Endodermal cell (in vitro differentiated cells): ENCODE results near the gene CHST6. TPM values are rescaled to one million over a fixed set of nuclear protein-coding genes. Genes with fewer than 3 reads are reported as not detected.

ENCODE experiments used
- DNase-seq: peaks from one replicate; pipeline ENCODE4 v3.0.0-alpha.2; 2017
- H3K27ac ChIP-seq: 2 replicates; pipeline ENCODE4 v1.5.1; 2013; ENCODE audit warnings: mild to moderate bottlenecking, low read depth, low read length, moderate library complexity
- H3K27me3 ChIP-seq: 2 replicates; pipeline ENCODE4 v1.6.1; 2013; ENCODE audit warnings: mild to moderate bottlenecking, low read length, moderate library complexity; ENCODE audit not compliant: insufficient read depth, control insufficient read depth, poor library complexity, severe bottlenecking
- H3K36me3 ChIP-seq: 2 replicates; pipeline ENCODE4 v1.7.0; 2013; ENCODE audit warnings: mild to moderate bottlenecking, low read length, moderate library complexity; ENCODE audit not compliant: control insufficient read depth, insufficient read depth
- H3K4me1 ChIP-seq: one replicate; pipeline ENCODE4 v1.7.0; 2013; ENCODE audit warnings: low read length; ENCODE audit not compliant: control insufficient read depth, insufficient read depth
- H3K4me3 ChIP-seq: 2 replicates; pipeline ENCODE4 v1.5.1; 2013; ENCODE audit warnings: mild to moderate bottlenecking, low read length, moderate library complexity
- H3K9ac ChIP-seq: 2 replicates; pipeline ENCODE4 v1.6.1; 2013; ENCODE audit warnings: mild to moderate bottlenecking, low read length, moderate library complexity; ENCODE audit not compliant: poor library complexity, severe bottlenecking; ENCODE audit errors: extremely low read depth
- H3K9me3 ChIP-seq: 2 replicates; pipeline ENCODE4 v1.6.1; 2013; ENCODE audit warnings: mild to moderate bottlenecking, low read length, moderate library complexity; ENCODE audit not compliant: control insufficient read depth
- H3K27ac Mint-ChIP-seq: 2 replicates; pipeline ENCODE4 v1.8.0; 2020; ENCODE audit warnings: mixed read lengths
- H3K27me3 Mint-ChIP-seq: 2 replicates; pipeline ENCODE4 v1.8.0; 2021; ENCODE audit warnings: mild to moderate bottlenecking, mixed read lengths; ENCODE audit not compliant: insufficient read depth
- H3K36me3 Mint-ChIP-seq: 2 replicates; pipeline ENCODE4 v1.8.0; 2020; ENCODE audit warnings: low read depth, mixed read lengths
- H3K4me1 Mint-ChIP-seq: 2 replicates; pipeline ENCODE4 v1.8.0; 2020; ENCODE audit warnings: mixed read lengths
- H3K4me3 Mint-ChIP-seq: 2 replicates; pipeline ENCODE4 v1.8.0; 2020; ENCODE audit warnings: mild to moderate bottlenecking, moderate library complexity, mixed read lengths
- H3K9me3 Mint-ChIP-seq: 2 replicates; pipeline ENCODE4 v1.8.0; 2020; ENCODE audit warnings: mild to moderate bottlenecking, mixed read lengths
- CTCF ChIP-seq: fragments of 200-600 bp; sonication (generic); conservative IDR thresholded peaks from 2 replicates; pipeline ENCODE4 v1.5.0; 2021; ENCODE audit warnings: antibody characterized with exemption, mild to moderate bottlenecking
- WGBS, 2 experiments: methylation state at CpG; one replicate each; pipeline versions ENCODE4 v1.1.5 to v1.1.7; 2013; ENCODE audit warnings: missing lambda C conversion rate in 2 of 2, mixed read lengths in 1 of 2; ENCODE audit not compliant: insufficient coverage in 1 of 2, insufficient read length in 1 of 2; 5-methylcytosine and 5-hydroxymethylcytosine counted together
- total RNA-seq, 2 donors: library from RNA; stranded (reverse); fragmentation: NEBNext Ultra II Directional in 1 of 2; extraction: Animal tissue kit (Norgen Biotek cat#: 25700) in 1 of 2; gene quantifications; 2 replicates in 1 of 2; 3 replicates in 1 of 2; pipeline ENCODE4 v1.2.1, GENCODE V29; 2021

Gene CHST6
- total RNA-seq, 2 donors from 2014 or later: 13.5 to 15.9 TPM

GRCh38 chr16:75477680-75478473 is 17.4 kb downstream of the CHST6 start:
- Mint-ChIP-seq H3K4me1 (no peaks in the 10 kb centered on the region), H3K36me3 (peaks cover 17% of the 10 kb centered on the region), H3K27ac (no peak overlapping the region), H3K9me3 (no peaks in the 10 kb centered on the region), H3K4me3 (no peak overlapping the region), H3K27me3 (no peaks in the 10 kb centered on the region)
- no peak for TF ChIP-seq CTCF
- Histone ChIP-seq H3K9me3 (no peaks in the 10 kb centered on the region), H3K27ac (no peak overlapping the region), H3K9ac (no peak overlapping the region), H3K4me3 (no peak overlapping the region), H3K36me3 (no peaks in the 10 kb centered on the region), H3K4me1 (no peaks in the 10 kb centered on the region), H3K27me3 (no peaks in the 10 kb centered on the region)
- no peak for DNase-seq
- 90 to 97% methylated on average over 3 to 4 of the region's 4 CpGs for WGBS, 2 experiments

- Mint-ChIP-seq H3K9me3 (no peaks in the 10 kb centered on the region), H3K27me3 (no peaks in the 10 kb centered on the region), H3K27ac (no peak overlapping the region), H3K4me3 (no peak overlapping the region), H3K36me3 (peaks cover 17% of the 10 kb centered on the region), H3K4me1 (peaks cover 5% of the 10 kb centered on the region)
- 95 to 97% methylated on average over 2 to 8 of the region's 8 CpGs for WGBS, 2 experiments
- Histone ChIP-seq H3K4me3 (no peak overlapping the region), H3K9me3 (no peaks in the 10 kb centered on the region), H3K9ac (no peak overlapping the region), H3K36me3 (no peaks in the 10 kb centered on the region), H3K27ac (no peak overlapping the region), H3K4me1 (no peaks in the 10 kb centered on the region), H3K27me3 (no peaks in the 10 kb centered on the region)
- DNase-seq: no peak
- TF ChIP-seq CTCF: no peak
Observed at GRCh38 chr16:75476817-75477216, 18.4 kb downstream of the CHST6 start.

GRCh38 chr16:75475420-75475847 is 19.8 kb downstream of the CHST6 start:
- no peaks in the 10 kb centered on the region for H3K4me1 ChIP-seq
- Mint-ChIP-seq H3K27me3 (no peaks in the 10 kb centered on the region), H3K4me3 (no peak overlapping the region), H3K4me1 (peaks cover 7% of the 10 kb centered on the region), H3K9me3 (no peaks in the 10 kb centered on the region), H3K36me3 (peaks cover 15% of the 10 kb centered on the region), H3K27ac (no peak overlapping the region)
- no peak for TF ChIP-seq CTCF
- no peaks in the 10 kb centered on the region for H3K9me3 ChIP-seq
- H3K4me3 ChIP-seq: no peak overlapping the region
- H3K27me3 ChIP-seq: no peaks in the 10 kb centered on the region
- 88 to 91% methylated on average over 1 to 2 of the region's 2 CpGs for WGBS, 2 experiments
- H3K36me3 ChIP-seq: no peaks in the 10 kb centered on the region
- no peak overlapping the region for H3K9ac ChIP-seq
- H3K27ac ChIP-seq: no peak overlapping the region
- DNase-seq: no peak
